Stimulated activated CD8-positive, alpha-beta memory T cell treated with anti-CD3 and anti-CD28 coated beads, Interleukin-12 subunit alpha, Interleukin-12 subunit beta, amount 100 ng/mL, for 24 hours (primary cell): Measurements from ENCODE around the gene KLC1.

ENCODE experiments used
- DNase-seq: peaks from one replicate; pipeline ENCODE4 v3.0.0-alpha.2; 2020; ENCODE audit errors: extremely low read depth

Gene KLC1

GRCh38 chr14:103657471-103657870 is 28.5 kb downstream of the KLC1 start:
- DNase-seq, result no peak

GRCh38 chr14:103659631-103660030 is 30.6 kb downstream of the KLC1 start:
- DNase-seq, result no peak

- DNase-seq, result no peak
Measured at GRCh38 chr14:103662029-103662428, 33.0 kb downstream of the KLC1 start.

DNA sequence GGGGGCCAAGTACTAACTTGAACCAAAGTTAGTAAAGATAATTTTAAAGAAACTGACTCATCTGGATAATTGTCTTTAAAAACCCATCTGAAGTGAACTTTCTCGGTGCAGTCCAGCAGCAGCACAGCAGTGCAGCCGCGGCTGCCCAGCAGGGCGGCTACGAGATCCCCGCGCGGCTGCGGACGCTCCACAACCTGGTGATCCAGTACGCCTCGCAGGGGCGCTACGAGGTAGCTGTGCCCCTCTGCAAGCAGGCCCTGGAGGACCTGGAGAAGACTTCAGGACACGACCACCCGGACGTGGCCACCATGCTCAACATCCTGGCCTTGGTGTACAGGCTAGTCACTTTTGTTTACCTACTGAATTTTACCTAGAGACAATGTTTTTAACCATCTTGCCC is 33.6 kb downstream of the KLC1 start:
- no peak for DNase-seq

DNA sequence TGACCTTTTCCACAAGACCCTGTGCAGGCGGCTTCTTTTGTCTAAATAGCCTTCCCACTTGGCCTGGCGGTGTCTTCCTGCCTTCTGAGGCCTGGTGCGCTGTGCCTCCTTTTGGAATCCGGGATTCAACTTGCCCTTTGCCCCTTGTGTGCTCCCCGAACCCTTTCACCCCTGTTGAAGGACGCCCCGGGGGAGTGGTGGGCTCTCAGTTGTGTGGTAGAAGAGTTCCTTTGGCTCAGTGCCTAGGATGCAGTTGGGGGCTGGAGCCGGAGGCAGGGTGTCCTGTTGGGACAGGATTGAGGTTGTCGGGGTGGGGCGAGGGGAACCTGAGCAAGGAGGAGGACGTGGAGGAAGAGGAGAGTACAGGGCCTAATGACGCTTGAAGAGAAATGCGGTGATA is 34.5 kb downstream of the KLC1 start:
- no peak for DNase-seq

- DNase-seq, result no peak
Measured at GRCh38 chr14:103667671-103668070, 38.7 kb downstream of the KLC1 start.

GRCh38 chr14:103668117-103668516 is 39.1 kb downstream of the KLC1 start:
- DNase-seq, result no peak

DNA sequence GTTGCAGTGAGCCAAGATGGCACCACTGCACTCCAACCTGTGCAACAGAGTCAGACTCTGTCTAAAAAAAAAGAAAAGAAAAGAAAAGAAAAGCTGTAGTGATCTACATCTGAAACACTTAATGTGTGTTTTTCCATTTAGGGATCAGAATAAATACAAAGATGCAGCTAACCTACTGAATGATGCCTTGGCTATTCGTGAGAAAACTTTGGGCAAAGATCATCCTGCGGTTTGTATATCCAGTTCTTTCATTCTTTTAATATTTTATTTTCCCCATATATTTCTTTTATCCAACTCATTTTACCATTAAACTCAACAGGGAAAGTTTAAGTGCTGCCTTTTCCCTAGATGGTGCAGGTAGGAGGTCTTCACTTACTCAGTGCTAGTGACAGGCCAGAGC is 40.4 kb downstream of the KLC1 start:
- no peak for DNase-seq

DNA sequence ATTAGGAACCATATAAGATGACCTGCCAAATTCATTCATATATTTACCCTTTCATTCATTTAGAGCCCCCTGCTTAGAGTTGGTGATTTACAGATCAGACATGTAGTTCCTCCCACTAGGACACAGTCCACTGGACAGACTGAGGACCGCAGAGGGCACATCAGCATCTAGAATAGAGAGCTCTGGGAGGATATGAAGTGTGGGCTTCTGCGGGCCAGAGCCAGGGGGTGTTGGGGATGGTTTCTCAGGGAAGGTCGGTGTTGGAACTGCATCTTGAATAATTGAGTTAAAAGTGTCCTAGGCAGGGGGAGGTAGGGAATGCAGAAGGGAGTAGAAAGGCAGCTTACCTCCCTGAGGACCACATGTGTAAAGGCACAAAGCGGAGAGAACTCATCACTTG is 42.9 kb downstream of the KLC1 start:
- no peak for DNase-seq

DNA sequence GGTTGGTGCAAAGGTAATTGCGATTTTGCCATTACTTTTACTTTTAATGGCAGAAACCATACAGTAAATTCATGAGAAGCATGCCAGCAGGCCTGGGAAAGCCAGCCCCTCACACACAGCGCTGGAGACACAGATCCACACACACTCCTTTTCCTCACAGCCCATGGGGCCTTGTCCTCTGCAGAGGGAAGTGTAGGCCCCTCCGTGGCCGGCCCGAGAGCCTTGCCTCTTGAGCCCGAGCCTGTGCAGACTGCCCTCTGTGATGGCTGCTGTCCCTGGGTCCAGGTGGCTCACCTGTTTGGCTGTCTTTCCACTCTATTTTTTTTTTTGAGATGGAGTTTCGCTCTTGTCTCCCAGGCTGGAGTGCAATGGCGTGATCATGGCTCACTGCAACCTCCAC is 46.9 kb downstream of the KLC1 start:
- no peak for DNase-seq

DNA sequence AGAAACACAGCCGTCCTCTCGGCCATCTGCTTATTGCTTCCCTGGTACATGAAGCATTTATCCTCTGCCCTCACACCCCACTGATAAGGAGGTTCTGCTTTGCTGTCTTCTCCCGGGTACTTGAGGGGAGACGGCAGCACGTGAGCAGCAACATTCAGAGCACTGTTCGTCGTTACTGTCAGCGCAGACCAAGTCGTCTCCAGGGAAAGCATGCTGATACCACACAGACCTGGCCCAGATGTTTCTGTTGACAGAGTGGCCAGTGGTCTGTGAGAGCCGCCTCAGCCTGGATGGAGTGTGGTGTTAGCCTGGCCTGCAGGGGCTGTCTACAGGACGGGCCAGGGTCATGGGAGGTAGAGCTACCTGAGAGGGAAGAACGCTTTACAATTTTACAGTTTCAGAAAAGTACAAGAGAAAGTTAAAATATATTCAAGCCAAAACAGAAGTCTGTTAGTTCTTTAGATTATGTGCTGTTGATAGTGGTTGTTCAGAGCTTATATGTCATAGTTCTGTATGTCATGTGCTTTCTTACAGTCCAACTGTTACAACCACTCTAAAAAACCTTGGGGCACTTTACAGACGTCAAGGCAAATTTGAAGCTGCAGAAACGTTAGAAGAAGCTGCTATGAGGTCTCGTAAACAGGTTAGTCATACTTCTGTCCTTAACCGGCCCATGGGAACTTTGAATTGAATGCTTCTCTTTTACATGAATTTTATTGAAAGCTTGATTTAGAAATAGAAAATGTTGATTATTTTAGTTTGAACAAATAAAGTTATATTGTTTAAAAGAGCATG is 48.1 kb downstream of the KLC1 start:
- no peak for DNase-seq

DNA sequence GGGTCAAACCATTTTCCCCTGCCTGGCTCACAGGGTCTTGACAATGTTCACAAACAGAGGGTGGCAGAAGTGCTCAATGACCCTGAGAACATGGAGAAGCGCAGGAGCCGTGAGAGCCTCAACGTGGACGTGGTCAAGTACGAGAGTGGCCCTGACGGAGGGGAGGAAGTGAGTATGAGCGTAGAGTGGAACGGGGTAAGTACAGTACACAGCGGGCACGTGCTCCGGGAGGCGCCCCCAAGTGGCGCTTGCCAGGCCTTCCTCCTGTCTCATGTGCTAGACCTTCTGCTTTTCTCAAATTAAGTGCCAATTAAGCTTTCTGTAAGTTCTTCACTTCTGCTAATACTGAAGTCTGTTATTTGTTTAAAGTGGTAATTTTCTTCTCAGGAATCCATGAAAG is 50.3 kb downstream of the KLC1 start:
- DNase-seq, result peak; percentile 14

DNA sequence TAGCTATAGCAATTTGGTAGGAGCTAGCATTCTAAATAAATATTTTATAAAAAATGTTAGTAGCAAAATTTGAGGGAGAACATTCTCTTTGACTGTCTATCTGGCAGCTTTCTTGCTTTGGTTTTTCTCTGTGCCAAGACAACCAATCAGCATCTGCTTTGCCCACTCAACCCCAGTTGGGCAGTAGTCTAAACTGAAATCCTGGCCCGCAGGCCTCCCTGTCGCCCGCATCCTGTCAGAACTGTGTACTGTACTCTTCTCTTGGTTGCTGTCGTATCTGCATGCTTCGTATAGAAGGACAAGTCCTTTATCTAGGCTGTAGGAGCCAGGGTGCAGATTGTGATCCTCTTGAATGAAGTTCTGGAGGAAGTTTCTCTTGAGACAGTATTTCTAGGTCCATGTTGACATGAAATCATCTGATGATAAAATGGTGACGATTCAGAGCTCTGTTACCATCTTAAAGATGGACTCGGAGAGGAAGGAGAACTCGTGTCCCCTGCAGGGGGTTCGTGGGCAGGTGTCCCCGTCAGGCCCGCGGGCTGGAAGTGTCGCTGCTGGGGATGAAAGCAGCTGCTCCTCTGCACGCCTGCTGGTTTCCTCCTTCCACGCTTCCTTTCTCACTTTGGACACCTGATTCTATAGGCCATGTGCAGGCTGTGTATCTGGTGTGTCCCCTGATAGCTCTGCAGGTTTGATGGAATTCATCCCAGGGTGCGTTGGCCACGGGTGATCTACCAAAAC is 51.6 kb downstream of the KLC1 start:
- no peak for DNase-seq

- no peak for DNase-seq
Measured at GRCh38 chr14:103683139-103683538, 54.1 kb downstream of the KLC1 start.

GRCh38 chr14:103684471-103684870 is 55.5 kb downstream of the KLC1 start:
- no peak for DNase-seq

DNA sequence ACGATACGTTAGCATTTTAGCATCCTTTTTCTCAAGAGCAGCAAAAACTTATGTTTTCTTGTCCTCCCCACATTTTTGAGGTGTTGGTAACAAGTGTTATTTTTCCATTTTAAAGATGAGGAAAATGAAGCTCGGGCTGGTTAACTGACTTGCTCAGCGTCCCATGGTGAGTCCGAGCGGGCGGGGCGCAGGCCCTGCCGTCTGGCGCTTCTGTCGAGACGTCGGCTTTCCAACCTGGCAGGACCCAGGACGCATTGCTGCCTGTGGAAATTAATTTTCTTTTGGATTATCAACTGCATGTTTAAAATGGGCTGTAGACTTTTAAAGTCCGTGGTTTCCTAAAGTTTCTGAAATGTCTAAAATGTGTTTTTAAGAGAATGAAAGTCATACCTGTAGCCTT is 55.9 kb downstream of the KLC1 start:
- DNase-seq, result no peak

GRCh38 chr14:103685276-103686211 is 56.5 kb downstream of the KLC1 start:
- DNase-seq, result no peak

DNA sequence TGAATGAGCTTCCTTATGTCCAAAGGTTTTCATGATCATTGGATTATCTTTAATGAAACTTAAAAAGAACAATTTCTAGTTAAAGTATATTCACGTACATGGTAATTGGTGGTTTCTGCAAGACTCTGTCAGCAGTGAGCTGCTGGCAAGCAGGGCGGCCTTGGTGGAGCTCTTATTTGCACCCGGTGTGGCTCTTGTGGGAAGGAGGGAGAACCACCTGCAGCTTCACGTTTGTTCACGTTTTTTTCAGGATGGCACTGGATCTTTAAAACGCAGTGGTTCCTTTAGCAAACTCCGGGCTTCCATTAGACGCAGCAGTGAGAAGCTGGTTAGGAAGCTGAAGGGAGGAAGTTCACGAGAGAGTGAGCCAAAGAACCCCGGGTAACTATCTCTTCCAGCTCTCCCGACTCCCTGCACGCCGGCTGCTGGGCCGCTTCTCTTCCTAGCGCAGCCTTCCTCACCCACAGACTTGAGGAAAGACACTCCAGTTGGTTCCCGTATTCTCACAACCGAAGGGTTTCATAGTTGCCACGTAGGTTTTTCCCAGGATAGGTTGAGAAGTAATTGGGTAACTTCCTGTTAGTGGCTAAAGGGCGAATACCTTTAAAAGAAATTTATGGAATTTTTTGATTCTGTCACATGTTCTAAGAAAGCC is 57.9 kb downstream of the KLC1 start:
- no peak for DNase-seq

- DNase-seq, result no peak
Measured at GRCh38 chr14:103687712-103688111, 58.7 kb downstream of the KLC1 start.

- no peak for DNase-seq
Measured at GRCh38 chr14:103688441-103688840, 59.4 kb downstream of the KLC1 start.
